HG03354 (cell line): Measurements from ENCODE around the gene FAM24A.

ENCODE experiments used
- ATAC-seq: cut with Tn5 transposase; IDR thresholded peaks from one replicate; pipeline ENCODE4 v1.9.1; 2021; ENCODE audit warnings: mild to moderate bottlenecking; ENCODE audit not compliant: unreplicated experiment, poor library complexity, severe bottlenecking

FAM24A gene

DNA sequence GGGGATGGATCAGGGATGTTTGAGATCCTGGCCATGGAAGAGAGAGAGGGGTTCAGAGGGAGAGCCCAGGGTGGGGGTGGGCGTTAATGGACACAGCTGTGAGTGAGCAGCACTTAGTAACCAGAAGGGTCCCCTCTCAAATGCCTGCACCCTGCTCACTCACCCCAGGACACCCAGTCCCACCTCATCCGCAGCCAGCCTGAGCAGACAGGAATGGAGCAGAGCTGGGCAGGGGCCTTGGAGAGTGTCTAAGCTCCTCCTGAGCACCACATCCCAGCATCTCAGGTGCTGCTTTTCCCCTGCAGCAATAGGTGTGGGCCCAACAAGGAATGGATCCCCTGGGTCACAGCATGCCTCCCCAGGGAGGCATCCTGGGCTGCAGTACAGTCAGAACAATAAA is 5.3 kb downstream of the FAM24A start:
- no peak for ATAC-seq

DNA sequence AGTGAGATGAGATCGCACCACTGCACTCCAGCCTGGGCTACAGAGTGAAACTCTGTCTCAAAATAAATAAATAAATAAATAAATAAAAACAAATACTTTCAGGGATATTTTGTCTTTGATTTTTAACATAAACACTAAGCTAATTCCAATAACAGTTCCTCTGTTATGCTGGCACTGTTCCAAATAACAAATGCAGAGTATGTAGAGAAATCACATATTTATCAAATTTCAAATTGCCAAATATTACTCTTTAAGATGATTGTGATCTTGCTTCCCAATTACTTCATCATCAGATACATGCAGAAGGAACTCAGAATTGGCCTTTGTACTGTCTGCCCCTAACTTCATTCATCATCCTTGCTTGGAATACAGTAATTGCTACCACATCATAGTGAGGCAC is 19.7 kb downstream of the FAM24A start:
- no peak for ATAC-seq

DNA sequence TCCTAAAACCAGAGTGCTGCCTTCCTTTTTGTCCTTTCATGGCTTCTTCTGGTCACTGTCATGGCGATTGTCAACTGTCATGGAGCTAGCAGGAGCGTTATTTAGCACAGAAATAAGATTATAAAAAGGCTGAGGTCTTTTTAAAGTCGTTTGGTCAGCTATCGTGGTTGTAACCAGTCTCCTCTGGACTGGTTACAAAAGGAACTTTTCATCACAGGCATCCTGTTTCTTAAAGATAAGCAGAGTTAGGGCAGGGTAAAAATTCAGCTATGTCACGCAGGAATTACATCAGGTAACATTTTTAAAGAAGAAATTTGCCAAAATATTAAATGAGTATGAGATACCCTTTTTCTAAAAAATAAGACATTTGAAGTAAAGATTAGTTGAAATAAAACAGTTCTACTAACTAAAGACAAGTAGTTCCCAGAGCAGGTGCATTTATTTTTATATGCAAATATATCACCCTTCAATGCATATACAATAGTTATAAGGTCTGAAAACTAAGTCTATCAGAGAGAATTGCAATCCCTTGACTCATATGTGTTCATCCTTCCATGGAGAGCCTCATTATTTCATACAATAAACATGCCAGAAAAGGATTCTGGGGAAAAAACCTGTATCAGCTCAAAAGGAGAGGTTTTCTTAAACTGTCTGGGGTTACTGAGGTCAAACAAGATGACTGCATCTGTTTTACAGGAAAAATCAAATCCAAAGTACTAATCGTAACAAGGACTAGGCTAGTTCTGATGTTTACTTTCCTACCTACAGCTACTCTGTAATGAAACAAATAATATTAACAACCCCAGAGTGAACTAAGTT is 20.9 kb downstream of the FAM24A start:
- no peak for ATAC-seq

DNA sequence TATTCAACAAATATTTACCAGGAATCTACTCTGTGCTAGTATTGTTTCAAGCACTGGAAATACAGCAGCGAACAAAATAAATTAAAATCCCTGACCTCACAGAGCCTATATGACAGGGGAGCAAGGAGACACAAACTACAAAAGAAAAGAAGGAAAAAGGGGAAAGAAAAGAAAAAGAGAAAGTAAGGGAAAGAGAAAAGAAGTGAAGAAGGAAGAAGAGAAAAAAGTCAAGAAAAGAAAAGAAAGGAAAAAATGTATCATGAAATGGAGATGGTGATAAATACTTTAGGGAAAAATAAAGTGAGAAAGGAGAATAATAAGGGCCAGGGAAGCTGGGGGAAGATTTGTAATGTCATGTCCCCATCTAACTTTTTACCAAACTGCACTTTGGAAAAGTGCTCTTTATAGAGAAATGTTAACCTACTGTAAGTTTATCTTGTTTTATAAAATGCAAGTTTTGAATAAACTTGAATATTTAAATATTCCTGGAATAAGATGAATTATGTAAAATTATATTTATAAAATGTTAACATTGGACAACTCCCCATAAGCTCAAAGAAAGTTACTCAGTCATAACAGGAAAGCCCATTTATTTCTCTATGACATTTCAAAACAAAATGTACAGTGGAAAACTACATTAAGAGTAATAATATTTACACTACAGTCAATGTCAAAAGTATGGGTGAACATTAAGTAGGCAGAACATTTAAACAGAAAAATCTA is 28.9 kb downstream of the FAM24A start:
- ATAC-seq, result no peak

DNA sequence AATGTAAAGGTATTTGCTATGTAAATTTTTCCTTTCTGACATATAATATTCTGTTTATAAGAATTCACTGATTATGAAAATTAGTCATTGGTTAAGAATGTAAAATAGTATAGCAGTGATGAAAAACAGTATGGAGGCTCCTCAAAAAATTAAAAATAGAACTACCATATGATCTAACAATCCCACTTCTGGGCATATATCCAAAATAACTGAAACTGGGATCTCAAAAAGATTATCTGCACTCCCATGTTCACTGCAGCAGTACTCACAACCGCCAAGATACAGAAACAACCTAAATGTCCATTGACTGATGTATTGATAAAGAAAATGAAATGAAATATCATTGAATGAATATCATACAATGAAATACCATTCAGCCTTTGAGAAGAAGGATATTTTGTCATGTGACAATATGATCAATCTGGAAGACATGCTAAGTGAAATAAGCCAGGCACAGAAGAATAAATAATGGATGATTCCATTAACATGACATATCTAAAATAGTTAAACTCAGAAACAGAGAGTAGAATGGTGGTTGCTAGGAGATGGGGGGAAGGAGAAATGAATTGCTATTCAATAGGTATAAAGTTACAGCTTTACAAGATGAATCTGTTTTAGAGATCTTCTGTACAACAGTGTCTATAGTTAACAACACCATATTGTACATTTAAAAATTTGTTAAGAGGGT is 29.6 kb downstream of the FAM24A start:
- ATAC-seq, result no peak

DNA sequence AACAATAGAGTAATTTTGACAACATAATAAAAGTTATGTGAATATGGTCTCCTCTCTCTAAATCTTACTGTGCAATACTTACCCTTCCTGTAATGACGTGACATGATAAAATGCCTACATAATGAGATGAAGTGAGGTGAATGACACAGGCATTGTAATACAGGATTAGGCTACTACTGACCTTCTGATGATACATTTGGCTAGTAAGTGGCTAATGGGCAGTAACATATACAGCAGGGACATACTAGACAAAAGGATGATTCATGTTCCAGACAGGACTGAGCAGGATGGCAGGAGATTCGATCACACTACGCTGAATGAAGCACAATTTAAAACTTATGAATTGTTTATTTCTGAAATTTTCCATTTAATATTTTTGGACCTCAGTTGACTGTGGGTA is 38.9 kb downstream of the FAM24A start:
- ATAC-seq, result no peak

DNA sequence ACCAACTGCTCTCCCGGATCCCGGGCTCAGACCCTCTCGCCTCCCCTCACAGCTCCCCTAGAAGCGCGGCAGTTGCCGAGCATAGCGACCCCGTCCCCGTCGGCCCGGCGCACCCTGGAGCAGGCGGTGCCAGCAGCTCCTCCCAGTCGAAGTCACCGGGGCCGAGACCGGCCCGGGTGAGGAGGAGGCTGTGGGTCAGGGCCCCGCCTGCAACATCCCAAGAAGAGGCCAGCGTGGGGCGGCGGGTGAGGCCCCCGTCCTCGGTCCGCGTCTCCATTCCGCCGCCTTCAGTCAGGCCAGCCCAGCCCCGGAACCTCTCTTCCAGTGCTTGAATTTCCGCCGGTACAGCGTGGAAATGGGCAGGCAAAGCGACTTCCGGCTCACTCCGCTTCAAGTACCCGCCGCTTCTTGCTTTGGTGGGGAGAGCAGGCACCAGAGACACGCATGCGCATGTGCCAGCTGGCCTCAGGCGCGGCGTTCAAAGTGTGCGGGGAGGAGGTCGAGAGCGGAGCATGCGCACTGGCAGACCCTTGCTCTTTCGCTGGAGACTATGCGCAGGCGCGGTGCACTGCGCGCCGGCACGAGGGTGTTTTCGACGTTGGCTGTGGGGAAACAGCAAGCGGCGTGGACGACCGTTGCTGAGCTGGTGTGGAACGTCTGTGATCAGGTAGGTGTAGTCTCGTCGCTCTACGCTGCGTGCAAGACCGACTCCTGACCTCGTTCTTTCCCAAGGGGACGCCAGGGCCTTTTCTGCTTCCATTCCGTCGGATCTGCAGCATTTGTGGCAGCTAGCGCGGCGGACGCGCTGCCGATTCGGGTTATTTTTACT is 43.7 kb downstream of the FAM24A start, which contains the start of gene C10orf88:
Gene C10orf88, minus strand, starts transcription at position 326 of the 829 bp plus-strand sequence. Its CDS starts 49 bp downstream, at position 277.
- ATAC-seq, result peak; percentile 99

DNA sequence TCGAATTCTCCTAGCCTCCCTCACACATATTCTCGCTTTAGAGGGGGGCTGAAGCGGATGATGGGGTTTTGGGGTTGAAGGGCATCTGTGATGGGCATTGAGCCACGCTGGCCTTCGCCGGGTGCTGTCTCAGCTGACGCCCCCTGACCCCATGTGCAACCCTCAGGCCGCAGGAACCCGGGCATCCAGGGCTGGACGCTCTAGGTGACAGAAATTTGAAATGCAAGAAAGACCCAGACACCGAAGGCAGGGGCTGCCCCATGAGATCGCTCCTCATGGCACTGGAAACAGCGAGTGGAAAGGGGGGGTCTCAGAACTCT is 44.3 kb downstream of the FAM24A start:
- no peak for ATAC-seq

DNA sequence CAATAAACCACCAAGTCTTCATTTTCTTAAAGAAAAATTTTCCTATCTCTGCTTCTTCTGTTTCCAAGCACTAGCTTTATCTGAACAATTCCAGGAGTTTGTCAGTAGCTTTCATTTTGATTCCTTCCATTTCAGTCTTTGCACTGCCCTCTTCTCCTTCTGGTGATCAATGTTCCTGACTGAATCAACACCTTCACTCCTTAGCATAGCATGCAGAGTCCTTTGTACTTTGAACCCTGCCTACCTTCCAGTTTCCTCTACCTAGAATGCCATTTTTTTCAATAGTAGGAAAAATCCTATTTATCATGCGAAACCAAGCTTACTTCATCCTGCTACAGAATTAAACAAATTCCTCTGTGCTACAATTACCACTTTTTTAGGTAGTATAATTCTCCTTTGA is 45.5 kb downstream of the FAM24A start:
- no peak for ATAC-seq

DNA sequence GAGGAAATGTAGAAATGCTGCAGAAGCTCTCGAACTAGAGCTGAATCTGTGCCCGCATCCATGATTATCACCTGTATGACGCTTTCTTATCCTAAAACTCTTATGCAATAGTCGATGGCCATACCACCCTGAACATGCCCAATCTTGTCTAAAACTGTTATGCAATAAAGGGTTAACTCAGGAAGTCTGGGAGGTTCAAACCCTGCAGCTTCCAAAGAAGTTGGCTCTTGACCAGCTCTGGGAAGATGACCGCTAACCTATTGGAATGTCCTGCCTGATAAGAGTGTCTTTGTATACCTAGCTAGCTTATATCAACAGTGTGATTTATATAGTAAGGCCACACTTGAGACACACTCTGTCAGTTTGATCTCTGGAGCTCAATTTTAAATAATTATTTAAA is 47.1 kb downstream of the FAM24A start:
- ATAC-seq, result no peak

DNA sequence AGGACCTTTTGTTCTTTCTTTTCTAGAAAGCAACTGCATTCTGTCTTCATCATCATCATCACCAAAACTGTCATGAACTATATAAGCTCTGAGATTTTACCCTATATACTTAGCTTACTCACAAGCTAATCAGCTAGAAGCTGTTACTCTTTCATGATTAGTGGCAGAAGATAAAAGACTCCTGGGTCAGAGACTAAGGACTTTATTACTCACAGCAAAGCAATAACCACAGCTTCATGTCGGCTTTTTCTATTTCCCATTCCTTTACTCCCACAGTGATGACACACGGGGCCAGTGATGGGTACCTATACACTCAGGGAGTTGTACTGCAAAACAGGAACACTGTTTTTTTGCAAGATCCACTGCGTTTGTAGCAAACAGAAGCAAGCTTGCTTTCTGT is 52.0 kb downstream of the FAM24A start:
- ATAC-seq, result no peak
